ENCODE results near the gene NRXN3.

Gene NRXN3

GRCh38 chr14:79639613-79640012 lies 1469.4 kb downstream of the NRXN3 start:
- DNase-seq = no peak
- in situ Hi-C loops (cut with MboI; ENCODE audit: low pct_unique_long_range_greater_than_20kb, low sequenced_read_pairs) = no loop called here

- in situ Hi-C loops (cut with MboI; ENCODE audit: low pct_unique_long_range_greater_than_20kb, low sequenced_read_pairs) = no loop called here
- DNase-seq = no peak
These were observed 1471.2 kb downstream of the NRXN3 start for GRCh38 chr14:79641371-79641770.

GRCh38 chr14:79643132-79643531 lies 1473.0 kb downstream of the NRXN3 start:
- in situ Hi-C loops (cut with MboI; ENCODE audit: low pct_unique_long_range_greater_than_20kb, low sequenced_read_pairs) = no loop called here
- no peak for DNase-seq

- DNase-seq = no peak
- in situ Hi-C loops (cut with MboI; ENCODE audit: low pct_unique_long_range_greater_than_20kb, low sequenced_read_pairs) = no loop called here
These were observed 1475.7 kb downstream of the NRXN3 start for GRCh38 chr14:79645753-79646362.

GRCh38 chr14:79649856-79650255 lies 1479.7 kb downstream of the NRXN3 start:
- no peak for DNase-seq
- in situ Hi-C loops (cut with MboI; ENCODE audit: low pct_unique_long_range_greater_than_20kb, low sequenced_read_pairs) = no loop called here

GRCh38 chr14:79652513-79653307 lies 1482.5 kb downstream of the NRXN3 start:
- DNase-seq = no peak
- in situ Hi-C loops (cut with MboI; ENCODE audit: low pct_unique_long_range_greater_than_20kb, low sequenced_read_pairs) = no loop called here

- in situ Hi-C loops (cut with MboI; ENCODE audit: low pct_unique_long_range_greater_than_20kb, low sequenced_read_pairs) = no loop called here
- no peak for DNase-seq
These were observed 1485.9 kb downstream of the NRXN3 start for GRCh38 chr14:79656056-79656455.

GRCh38 chr14:79656496-79656895 lies 1486.3 kb downstream of the NRXN3 start:
- no peak for DNase-seq
- in situ Hi-C loops (cut with MboI; ENCODE audit: low pct_unique_long_range_greater_than_20kb, low sequenced_read_pairs) = no loop called here

- in situ Hi-C loops (cut with MboI; ENCODE audit: low pct_unique_long_range_greater_than_20kb, low sequenced_read_pairs) = no loop called here
- no peak for DNase-seq
These were observed 1488.0 kb downstream of the NRXN3 start for GRCh38 chr14:79658221-79658620.

GRCh38 chr14:79658769-79659168 lies 1488.6 kb downstream of the NRXN3 start:
- no peak for DNase-seq
- in situ Hi-C loops (cut with MboI; ENCODE audit: low pct_unique_long_range_greater_than_20kb, low sequenced_read_pairs) = no loop called here

- no peak for DNase-seq
- in situ Hi-C loops (cut with MboI; ENCODE audit: low pct_unique_long_range_greater_than_20kb, low sequenced_read_pairs) = no loop called here
These were observed 1490.1 kb downstream of the NRXN3 start for GRCh38 chr14:79660053-79660939.

- no peak for DNase-seq
- in situ Hi-C loops (cut with MboI; ENCODE audit: low pct_unique_long_range_greater_than_20kb, low sequenced_read_pairs) = no loop called here
These were observed 1491.6 kb downstream of the NRXN3 start for GRCh38 chr14:79661752-79662151.

- in situ Hi-C loops (cut with MboI; ENCODE audit: low pct_unique_long_range_greater_than_20kb, low sequenced_read_pairs) = no loop called here
- no peak for DNase-seq
These were observed 1493.3 kb downstream of the NRXN3 start for GRCh38 chr14:79663453-79663852.

GRCh38 chr14:79665556-79665955 lies 1495.4 kb downstream of the NRXN3 start:
- no peak for DNase-seq
- in situ Hi-C loops (cut with MboI; ENCODE audit: low pct_unique_long_range_greater_than_20kb, low sequenced_read_pairs) = no loop called here

GRCh38 chr14:79668951-79669350 lies 1498.8 kb downstream of the NRXN3 start:
- DNase-seq = no peak
- in situ Hi-C loops (cut with MboI; ENCODE audit: low pct_unique_long_range_greater_than_20kb, low sequenced_read_pairs) = no loop called here

- in situ Hi-C loops (cut with MboI; ENCODE audit: low pct_unique_long_range_greater_than_20kb, low sequenced_read_pairs) = no loop called here
- no peak for DNase-seq
These were observed 1500.6 kb downstream of the NRXN3 start for GRCh38 chr14:79670811-79671210.

GRCh38 chr14:79680087-79680486 lies 1509.9 kb downstream of the NRXN3 start:
- in situ Hi-C loops (cut with MboI; ENCODE audit: low pct_unique_long_range_greater_than_20kb, low sequenced_read_pairs) = no loop called here
- DNase-seq = no peak

- DNase-seq = no peak
- in situ Hi-C loops (cut with MboI; ENCODE audit: low pct_unique_long_range_greater_than_20kb, low sequenced_read_pairs) = no loop called here
These were observed 1516.0 kb downstream of the NRXN3 start for GRCh38 chr14:79686196-79686595.

- DNase-seq = no peak
- in situ Hi-C loops (cut with MboI; ENCODE audit: low pct_unique_long_range_greater_than_20kb, low sequenced_read_pairs) = no loop called here
These were observed 1520.8 kb downstream of the NRXN3 start for GRCh38 chr14:79690960-79691359.

- DNase-seq = no peak
- in situ Hi-C loops (cut with MboI; ENCODE audit: low pct_unique_long_range_greater_than_20kb, low sequenced_read_pairs) = no loop called here
These were observed 1523.8 kb downstream of the NRXN3 start for GRCh38 chr14:79693935-79694334.
